Activated CD4-positive, alpha-beta T cell treated with anti-CD3 and anti-CD28 coated beads for 1 hour (primary cell): ENCODE measurements around the gene HMGXB3.

Experiments used
- DNase-seq: peaks from one replicate; pipeline ENCODE4 v3.0.0-alpha.2; 2020

HMGXB3 gene

GRCh38 chr5:150054569-150054968 is 54.0 kb downstream of the HMGXB3 start:
- no peak for DNase-seq

GRCh38 chr5:150055326-150056074 is 55.0 kb downstream of the HMGXB3 start:
- DNase-seq = no peak

- DNase-seq = no peak
Measured at GRCh38 chr5:150056075-150056443, 55.5 kb downstream of the HMGXB3 start.

- no peak for DNase-seq
Measured at GRCh38 chr5:150057052-150057451, 56.5 kb downstream of the HMGXB3 start.

- DNase-seq = no peak
Measured at GRCh38 chr5:150057511-150057910, 57.0 kb downstream of the HMGXB3 start.

GRCh38 chr5:150057996-150058395 is 57.5 kb downstream of the HMGXB3 start:
- no peak for DNase-seq

GRCh38 chr5:150058480-150059126 is 58.1 kb downstream of the HMGXB3 start:
- DNase-seq = no peak

- no peak for DNase-seq
Measured at GRCh38 chr5:150059623-150060022, 59.1 kb downstream of the HMGXB3 start.

GRCh38 chr5:150060471-150060870 is 59.9 kb downstream of the HMGXB3 start:
- no peak for DNase-seq

- DNase-seq = no peak
Measured at GRCh38 chr5:150061538-150061995, 61.0 kb downstream of the HMGXB3 start.

GRCh38 chr5:150062216-150062922 is 61.8 kb downstream of the HMGXB3 start:
- no peak for DNase-seq

GRCh38 chr5:150063638-150064037 is 63.1 kb downstream of the HMGXB3 start:
- no peak for DNase-seq

GRCh38 chr5:150064681-150065220 is 64.2 kb downstream of the HMGXB3 start:
- no peak for DNase-seq

GRCh38 chr5:150065346-150065745 is 64.8 kb downstream of the HMGXB3 start:
- no peak for DNase-seq

- DNase-seq = no peak
Measured at GRCh38 chr5:150065886-150066285, 65.3 kb downstream of the HMGXB3 start.

GRCh38 chr5:150066436-150066835 is 65.9 kb downstream of the HMGXB3 start:
- DNase-seq = no peak

GRCh38 chr5:150066901-150067396 is 66.4 kb downstream of the HMGXB3 start:
- no peak for DNase-seq

- no peak for DNase-seq
Measured at GRCh38 chr5:150067405-150067960, 66.9 kb downstream of the HMGXB3 start.

- DNase-seq = no peak
Measured at GRCh38 chr5:150068071-150068470, 67.5 kb downstream of the HMGXB3 start.

- DNase-seq = no peak
Measured at GRCh38 chr5:150068472-150068871, 67.9 kb downstream of the HMGXB3 start.

GRCh38 chr5:150068961-150069645 is 68.6 kb downstream of the HMGXB3 start:
- no peak for DNase-seq
